HG02970 (cell line): Measurements from ENCODE around the gene NKAIN2.

Experiments used
- ATAC-seq: cut with Tn5 transposase; IDR thresholded peaks from one replicate; pipeline ENCODE4 v1.9.1; 2021; ENCODE audit warnings: mild to moderate bottlenecking, moderate library complexity, moderate number of reproducible peaks; ENCODE audit not compliant: unreplicated experiment, low FRiP score

Gene NKAIN2

GRCh38 chr6:124772733-124773319 lies 969.2 kb downstream of the NKAIN2 start:
- no peak for ATAC-seq

GRCh38 chr6:124775121-124775520 lies 971.5 kb downstream of the NKAIN2 start:
- no peak for ATAC-seq

GRCh38 chr6:124777863-124778262 lies 974.2 kb downstream of the NKAIN2 start:
- no peak for ATAC-seq

GRCh38 chr6:124780623-124781022 lies 977.0 kb downstream of the NKAIN2 start:
- ATAC-seq, result no peak

GRCh38 chr6:124783344-124783743 lies 979.7 kb downstream of the NKAIN2 start:
- ATAC-seq, result no peak

- no peak for ATAC-seq
These were observed 987.5 kb downstream of the NKAIN2 start for GRCh38 chr6:124791156-124791555.

GRCh38 chr6:124792386-124792785 lies 988.7 kb downstream of the NKAIN2 start:
- no peak for ATAC-seq

GRCh38 chr6:124793398-124793797 lies 989.7 kb downstream of the NKAIN2 start:
- ATAC-seq, result no peak

GRCh38 chr6:124795643-124796463 lies 992.2 kb downstream of the NKAIN2 start:
- ATAC-seq, result no peak

GRCh38 chr6:124796464-124796970 lies 992.9 kb downstream of the NKAIN2 start:
- no peak for ATAC-seq

GRCh38 chr6:124797224-124797623 lies 993.6 kb downstream of the NKAIN2 start:
- no peak for ATAC-seq

- ATAC-seq, result no peak
These were observed 995.4 kb downstream of the NKAIN2 start for GRCh38 chr6:124798942-124799496.

GRCh38 chr6:124799638-124800037 lies 996.0 kb downstream of the NKAIN2 start:
- no peak for ATAC-seq

- no peak for ATAC-seq
These were observed 996.6 kb downstream of the NKAIN2 start for GRCh38 chr6:124800222-124800621.

- ATAC-seq, result no peak
These were observed 1008.4 kb downstream of the NKAIN2 start for GRCh38 chr6:124812067-124812466.

- ATAC-seq, result no peak
These were observed 1015.7 kb downstream of the NKAIN2 start for GRCh38 chr6:124819346-124819745.

- ATAC-seq, result no peak
These were observed 1018.5 kb downstream of the NKAIN2 start for GRCh38 chr6:124822204-124822613.

- no peak for ATAC-seq
These were observed 1019.1 kb downstream of the NKAIN2 start for GRCh38 chr6:124822721-124823120.

- ATAC-seq, result no peak
These were observed 1019.8 kb downstream of the NKAIN2 start for GRCh38 chr6:124823240-124824111.

- ATAC-seq, result no peak
These were observed 1021.9 kb downstream of the NKAIN2 start for GRCh38 chr6:124825564-124825963.

- no peak for ATAC-seq
These were observed 1026.2 kb downstream of the NKAIN2 start for GRCh38 chr6:124829822-124830221.
